ENCODE data around the gene ITIH3. TPM values are rescaled to one million over a fixed set of nuclear protein-coding genes. Genes with fewer than 3 reads are reported as not detected.

The ITIH3 gene
- total and polyA plus RNA-seq, 2 experiments from 2014 or later = 0.06 to 0.88 TPM

DNA sequence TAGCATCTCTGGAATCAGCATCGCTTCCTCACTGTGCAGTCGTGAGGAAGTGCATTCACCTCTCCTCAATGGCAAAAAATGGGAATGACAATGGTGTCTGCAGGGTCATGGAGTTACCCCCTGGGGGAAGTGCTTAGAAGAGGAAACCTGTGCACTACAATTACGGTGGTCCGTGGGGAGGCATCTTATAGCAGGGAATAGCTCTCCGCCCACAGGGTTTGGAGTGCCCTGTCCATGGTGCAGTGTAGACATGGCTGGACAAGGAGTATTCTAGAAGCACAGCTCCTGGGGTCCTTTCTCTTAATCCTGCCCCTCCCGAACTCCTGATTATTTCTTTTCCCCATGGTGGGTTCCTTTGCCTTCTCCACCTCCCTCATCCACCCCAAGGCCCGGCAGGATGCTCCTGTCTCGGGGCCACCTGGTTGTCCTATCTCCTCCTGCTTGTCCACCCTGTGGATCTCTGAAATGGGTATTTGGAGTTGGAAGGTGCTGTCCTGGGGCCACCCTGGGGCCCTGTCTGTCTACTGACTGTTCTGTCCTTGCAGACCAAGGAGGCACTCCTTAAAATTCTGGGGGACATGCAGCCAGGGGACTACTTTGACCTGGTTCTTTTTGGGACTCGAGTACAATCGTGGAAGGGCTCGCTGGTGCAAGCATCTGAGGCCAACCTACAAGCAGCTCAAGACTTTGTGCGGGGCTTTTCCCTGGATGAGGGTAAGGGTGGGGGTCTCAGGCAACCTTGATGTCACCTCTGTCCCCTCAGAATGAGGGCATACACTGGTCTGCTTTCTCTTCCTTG lies 12.0 kb upstream of the ITIH3 start:
- Histone ChIP-seq H3K9me3 (ENCODE audit: low read depth) (no peaks in the 10 kb centered on the region), H3K27ac (no peak overlapping the region), H3K27me3 (peaks cover 8% of the 10 kb centered on the region), H3K4me1 (ENCODE audit: low read depth) (no peaks in the 10 kb centered on the region), H3K36me3 (no peaks in the 10 kb centered on the region), H3K4me3 (no peak overlapping the region)
- no peak for DNase-seq (ENCODE audit: low read depth in 1 of 2, low spot score in 1 of 2)
- TF ChIP-seq, protein P1, sequence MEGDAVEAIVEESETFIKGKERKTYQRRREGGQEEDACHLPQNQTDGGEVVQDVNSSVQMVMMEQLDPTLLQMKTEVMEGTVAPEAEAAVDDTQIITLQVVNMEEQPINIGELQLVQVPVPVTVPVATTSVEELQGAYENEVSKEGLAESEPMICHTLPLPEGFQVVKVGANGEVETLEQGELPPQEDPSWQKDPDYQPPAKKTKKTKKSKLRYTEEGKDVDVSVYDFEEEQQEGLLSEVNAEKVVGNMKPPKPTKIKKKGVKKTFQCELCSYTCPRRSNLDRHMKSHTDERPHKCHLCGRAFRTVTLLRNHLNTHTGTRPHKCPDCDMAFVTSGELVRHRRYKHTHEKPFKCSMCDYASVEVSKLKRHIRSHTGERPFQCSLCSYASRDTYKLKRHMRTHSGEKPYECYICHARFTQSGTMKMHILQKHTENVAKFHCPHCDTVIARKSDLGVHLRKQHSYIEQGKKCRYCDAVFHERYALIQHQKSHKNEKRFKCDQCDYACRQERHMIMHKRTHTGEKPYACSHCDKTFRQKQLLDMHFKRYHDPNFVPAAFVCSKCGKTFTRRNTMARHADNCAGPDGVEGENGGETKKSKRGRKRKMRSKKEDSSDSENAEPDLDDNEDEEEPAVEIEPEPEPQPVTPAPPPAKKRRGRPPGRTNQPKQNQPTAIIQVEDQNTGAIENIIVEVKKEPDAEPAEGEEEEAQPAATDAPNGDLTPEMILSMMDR (IDR thresholded peaks at IDR 0.05; ENCODE audit: low read depth, low read length) = no peak

DNA sequence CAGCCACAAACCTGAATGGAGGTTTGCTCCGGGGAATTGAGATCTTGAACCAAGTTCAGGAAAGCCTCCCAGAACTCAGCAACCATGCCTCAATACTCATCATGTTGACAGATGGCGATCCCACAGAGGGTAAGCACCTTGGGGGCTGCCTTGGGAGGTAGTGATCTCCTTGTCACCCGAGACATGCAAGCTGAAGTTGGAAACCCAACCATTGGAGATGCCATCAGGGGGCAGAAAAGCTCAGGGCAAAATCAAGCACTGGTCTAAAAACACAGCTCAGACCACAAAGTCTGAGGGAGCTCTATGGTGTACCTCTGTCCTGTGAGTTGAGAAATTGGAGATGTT lies 11.4 kb upstream of the ITIH3 start:
- H3K27me3 ChIP-seq = peaks cover 8% of the 10 kb centered on the region
- H3K9me3 ChIP-seq (ENCODE audit: low read depth) = no peaks in the 10 kb centered on the region
- DNase-seq (ENCODE audit: low read depth in 1 of 2, low spot score in 1 of 2) = no peak
- H3K4me3 ChIP-seq = no peak overlapping the region
- H3K27ac ChIP-seq = no peak overlapping the region
- TF ChIP-seq, protein P1 (IDR thresholded peaks at IDR 0.05; ENCODE audit: low read depth, low read length) = no peak
- H3K4me1 ChIP-seq (ENCODE audit: low read depth) = no peaks in the 10 kb centered on the region
- H3K36me3 ChIP-seq = no peaks in the 10 kb centered on the region

DNA sequence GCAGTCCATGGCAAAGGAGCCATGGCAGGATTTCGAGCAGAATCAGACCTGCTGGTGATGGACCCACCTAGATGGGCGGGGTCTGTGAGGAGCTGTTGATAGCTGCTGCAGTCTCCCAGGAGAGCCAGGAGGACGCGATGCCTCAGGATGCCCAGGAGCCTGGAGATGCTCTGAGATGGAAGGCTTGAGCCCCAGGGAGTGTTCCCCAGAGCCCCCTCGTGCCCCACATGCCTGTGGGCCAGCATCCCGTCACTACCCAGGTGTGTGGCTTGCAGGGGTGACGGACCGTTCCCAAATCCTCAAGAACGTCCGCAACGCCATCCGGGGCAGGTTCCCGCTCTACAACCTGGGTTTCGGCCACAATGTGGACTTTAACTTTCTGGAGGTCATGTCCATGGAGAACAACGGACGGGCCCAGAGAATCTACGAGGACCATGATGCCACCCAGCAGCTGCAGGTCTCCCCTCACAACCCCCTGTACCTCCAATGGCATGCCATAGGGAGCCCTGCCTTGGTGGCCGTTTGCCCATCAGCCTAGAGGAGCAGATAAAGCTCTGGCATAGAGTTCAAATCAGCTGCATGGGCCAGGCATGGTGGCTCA lies 10.5 kb upstream of the ITIH3 start:
- peaks cover 8% of the 10 kb centered on the region for H3K27me3 ChIP-seq
- no peak for DNase-seq (ENCODE audit: low read depth in 1 of 2, low spot score in 1 of 2)
- TF ChIP-seq, protein P1 (IDR thresholded peaks at IDR 0.05; ENCODE audit: low read depth, low read length) = no peak
- no peaks in the 10 kb centered on the region for H3K9me3 ChIP-seq (ENCODE audit: low read depth)
- H3K4me3 ChIP-seq = no peak overlapping the region
- H3K36me3 ChIP-seq = no peaks in the 10 kb centered on the region
- no peak overlapping the region for H3K27ac ChIP-seq
- no peaks in the 10 kb centered on the region for H3K4me1 ChIP-seq (ENCODE audit: low read depth)

DNA sequence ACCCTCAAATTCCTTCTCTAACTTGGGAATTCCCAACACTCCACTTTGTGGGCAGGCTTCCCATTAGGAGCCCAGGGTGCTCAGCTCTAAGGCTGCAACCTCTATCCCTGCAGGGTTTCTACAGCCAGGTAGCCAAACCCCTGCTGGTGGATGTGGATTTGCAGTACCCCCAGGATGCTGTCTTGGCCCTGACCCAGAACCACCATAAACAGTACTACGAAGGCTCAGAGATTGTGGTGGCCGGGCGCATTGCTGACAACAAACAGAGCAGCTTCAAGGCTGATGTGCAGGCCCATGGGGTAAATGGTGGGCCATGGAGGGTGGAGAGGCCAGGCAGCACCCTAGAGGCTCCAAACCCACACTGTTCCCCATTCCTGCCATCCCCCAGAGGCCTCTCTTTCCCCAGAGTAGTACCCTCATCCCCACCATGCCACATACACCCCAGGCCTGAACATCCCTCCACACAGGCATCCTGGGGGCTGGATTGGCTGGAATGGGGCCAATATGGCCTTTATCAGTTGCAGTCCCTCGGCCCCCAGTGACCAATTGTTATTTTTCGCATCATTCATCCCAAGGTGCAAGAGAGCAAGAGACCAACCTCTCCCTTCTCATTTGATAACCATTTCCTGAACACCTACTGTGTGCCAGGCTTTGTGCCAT lies 9.5 kb upstream of the ITIH3 start:
- Histone ChIP-seq H3K27me3 (peaks cover 8% of the 10 kb centered on the region), H3K4me3 (no peak overlapping the region), H3K36me3 (no peaks in the 10 kb centered on the region), H3K27ac (no peak overlapping the region), H3K4me1 (ENCODE audit: low read depth) (no peaks in the 10 kb centered on the region), H3K9me3 (ENCODE audit: low read depth) (no peaks in the 10 kb centered on the region)
- DNase-seq (ENCODE audit: low read depth in 1 of 2, low spot score in 1 of 2) = no peak
- TF ChIP-seq, protein P1 (IDR thresholded peaks at IDR 0.05; ENCODE audit: low read depth, low read length) = no peak

DNA sequence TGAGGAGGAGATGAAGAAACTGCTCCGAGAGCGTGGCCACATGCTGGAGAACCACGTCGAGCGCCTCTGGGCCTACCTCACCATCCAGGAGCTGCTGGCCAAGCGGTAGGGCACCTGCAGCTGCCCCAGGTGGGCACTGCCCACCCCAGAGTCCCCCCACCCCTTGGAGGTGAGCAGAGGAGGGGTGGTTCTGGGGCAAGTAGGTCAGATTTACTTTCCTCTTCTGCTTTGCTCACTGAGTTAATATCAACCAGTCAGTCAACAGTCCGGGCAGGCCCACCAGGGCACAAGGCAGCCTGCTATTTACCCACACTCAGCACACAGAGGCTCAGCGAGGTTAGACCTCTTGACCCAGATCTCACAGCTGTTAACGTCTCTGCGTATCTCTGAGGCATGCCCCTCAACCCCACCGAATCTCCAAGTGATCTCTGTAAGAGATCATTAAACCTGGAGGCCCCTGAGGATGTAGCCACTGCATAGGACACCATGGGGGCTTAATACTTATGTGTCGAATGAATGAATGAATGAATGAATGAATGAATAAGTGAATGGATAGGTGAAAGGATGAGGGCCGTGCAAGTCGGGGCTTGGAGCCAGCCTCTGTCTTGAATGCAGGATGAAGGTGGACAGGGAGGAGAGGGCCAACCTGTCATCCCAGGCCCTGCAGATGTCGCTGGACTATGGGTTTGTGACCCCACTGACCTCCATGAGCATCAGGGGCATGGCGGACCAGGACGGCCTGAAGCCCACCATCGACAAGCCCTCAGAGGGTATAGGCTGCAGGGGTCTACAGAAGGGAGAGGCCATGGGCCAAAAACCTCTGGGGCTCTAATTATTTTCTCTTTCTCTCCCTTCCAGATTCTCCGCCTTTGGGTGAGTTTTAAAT lies 8.0 kb upstream of the ITIH3 start:
- Histone ChIP-seq H3K9me3 (ENCODE audit: low read depth) (no peaks in the 10 kb centered on the region), H3K27ac (no peak overlapping the region), H3K36me3 (no peaks in the 10 kb centered on the region), H3K4me1 (ENCODE audit: low read depth) (no peaks in the 10 kb centered on the region), H3K4me3 (no peak overlapping the region), H3K27me3 (peaks cover 7% of the 10 kb centered on the region)
- TF ChIP-seq, protein P1 (IDR thresholded peaks at IDR 0.05; ENCODE audit: low read depth, low read length) = no peak
- no peak for DNase-seq (ENCODE audit: low read depth in 1 of 2, low spot score in 1 of 2)
